Lower leg skin (tissue), 3 donors: ENCODE measurements around the gene DEPDC1B.

Experiments
- POLR2A ChIP-seq, 2 donors: fragments of 450-650 bp; IDR thresholded peaks; one replicate each; pipeline ENCODE4 v1.6.1; 2016 to 2017; ENCODE audit warnings: antibody characterized with exemption in 2 of 2, mild to moderate bottlenecking in 1 of 2, moderate library complexity in 1 of 2
- TF ChIP-seq, protein P1 (sequence below), 3 donors: fragments of 450-650 bp; IDR thresholded peaks; one replicate each; pipeline ENCODE4 v1.5.1; 2016; ENCODE audit warnings: antibody characterized with exemption in 3 of 3, mild to moderate bottlenecking in 3 of 3, moderate library complexity in 2 of 3

DNA sequence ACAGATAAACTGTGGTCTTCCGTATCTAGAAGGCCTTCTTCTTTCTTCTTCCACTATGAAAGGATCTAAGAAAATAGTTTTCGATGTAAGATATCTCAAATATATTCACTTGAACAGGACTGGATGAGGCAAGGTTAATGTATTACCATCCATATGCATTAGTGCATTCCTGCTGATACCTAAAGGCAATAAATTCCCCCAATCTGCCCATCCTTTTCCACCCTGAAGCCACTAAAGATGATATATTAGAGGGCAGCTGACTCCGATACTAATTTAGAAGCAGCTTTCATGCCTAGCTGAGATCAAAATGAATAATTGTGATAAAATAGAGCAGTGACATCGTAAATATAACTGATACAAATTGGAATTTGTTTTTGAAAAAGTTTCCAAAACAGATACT, 63.3 kb downstream of the DEPDC1B start:
- TF ChIP-seq, protein P1, sequence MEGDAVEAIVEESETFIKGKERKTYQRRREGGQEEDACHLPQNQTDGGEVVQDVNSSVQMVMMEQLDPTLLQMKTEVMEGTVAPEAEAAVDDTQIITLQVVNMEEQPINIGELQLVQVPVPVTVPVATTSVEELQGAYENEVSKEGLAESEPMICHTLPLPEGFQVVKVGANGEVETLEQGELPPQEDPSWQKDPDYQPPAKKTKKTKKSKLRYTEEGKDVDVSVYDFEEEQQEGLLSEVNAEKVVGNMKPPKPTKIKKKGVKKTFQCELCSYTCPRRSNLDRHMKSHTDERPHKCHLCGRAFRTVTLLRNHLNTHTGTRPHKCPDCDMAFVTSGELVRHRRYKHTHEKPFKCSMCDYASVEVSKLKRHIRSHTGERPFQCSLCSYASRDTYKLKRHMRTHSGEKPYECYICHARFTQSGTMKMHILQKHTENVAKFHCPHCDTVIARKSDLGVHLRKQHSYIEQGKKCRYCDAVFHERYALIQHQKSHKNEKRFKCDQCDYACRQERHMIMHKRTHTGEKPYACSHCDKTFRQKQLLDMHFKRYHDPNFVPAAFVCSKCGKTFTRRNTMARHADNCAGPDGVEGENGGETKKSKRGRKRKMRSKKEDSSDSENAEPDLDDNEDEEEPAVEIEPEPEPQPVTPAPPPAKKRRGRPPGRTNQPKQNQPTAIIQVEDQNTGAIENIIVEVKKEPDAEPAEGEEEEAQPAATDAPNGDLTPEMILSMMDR (IDR thresholded peaks at IDR 0.05): no peak
- TF ChIP-seq POLR2A (IDR thresholded peaks at IDR 0.05): no peak
